ENCODE data around the gene FHOD3. TPM values are rescaled to one million over a fixed set of nuclear protein-coding genes. Genes with fewer than 3 reads are reported as not detected.

FHOD3 gene
- total RNA-seq, 4 donors from 2014 or later: 0.26 to 13.8 (median 4.9) TPM; not detected in 1

GRCh38 chr18:36386150-36386920 lies 88.8 kb downstream of the FHOD3 start:
- no peaks in the 10 kb centered on the region for H3K27me3 ChIP-seq
- no peaks in the 10 kb centered on the region for H3K36me3 ChIP-seq
- no peaks in the 10 kb centered on the region for H3K4me1 ChIP-seq
- no peak overlapping the region for H3K4me3 ChIP-seq
- H3K9me3 ChIP-seq: no peaks in the 10 kb centered on the region
- intact Hi-C loops (cut with DNase I; ENCODE audit: low total_unique reads): no loop called here
- TF ChIP-seq, protein P1, sequence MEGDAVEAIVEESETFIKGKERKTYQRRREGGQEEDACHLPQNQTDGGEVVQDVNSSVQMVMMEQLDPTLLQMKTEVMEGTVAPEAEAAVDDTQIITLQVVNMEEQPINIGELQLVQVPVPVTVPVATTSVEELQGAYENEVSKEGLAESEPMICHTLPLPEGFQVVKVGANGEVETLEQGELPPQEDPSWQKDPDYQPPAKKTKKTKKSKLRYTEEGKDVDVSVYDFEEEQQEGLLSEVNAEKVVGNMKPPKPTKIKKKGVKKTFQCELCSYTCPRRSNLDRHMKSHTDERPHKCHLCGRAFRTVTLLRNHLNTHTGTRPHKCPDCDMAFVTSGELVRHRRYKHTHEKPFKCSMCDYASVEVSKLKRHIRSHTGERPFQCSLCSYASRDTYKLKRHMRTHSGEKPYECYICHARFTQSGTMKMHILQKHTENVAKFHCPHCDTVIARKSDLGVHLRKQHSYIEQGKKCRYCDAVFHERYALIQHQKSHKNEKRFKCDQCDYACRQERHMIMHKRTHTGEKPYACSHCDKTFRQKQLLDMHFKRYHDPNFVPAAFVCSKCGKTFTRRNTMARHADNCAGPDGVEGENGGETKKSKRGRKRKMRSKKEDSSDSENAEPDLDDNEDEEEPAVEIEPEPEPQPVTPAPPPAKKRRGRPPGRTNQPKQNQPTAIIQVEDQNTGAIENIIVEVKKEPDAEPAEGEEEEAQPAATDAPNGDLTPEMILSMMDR (IDR thresholded peaks at IDR 0.05): no peak
- TF ChIP-seq POLR2A (IDR thresholded peaks at IDR 0.05): no peak
- DNase-seq: no peak
- no peak overlapping the region for H3K27ac ChIP-seq

DNA sequence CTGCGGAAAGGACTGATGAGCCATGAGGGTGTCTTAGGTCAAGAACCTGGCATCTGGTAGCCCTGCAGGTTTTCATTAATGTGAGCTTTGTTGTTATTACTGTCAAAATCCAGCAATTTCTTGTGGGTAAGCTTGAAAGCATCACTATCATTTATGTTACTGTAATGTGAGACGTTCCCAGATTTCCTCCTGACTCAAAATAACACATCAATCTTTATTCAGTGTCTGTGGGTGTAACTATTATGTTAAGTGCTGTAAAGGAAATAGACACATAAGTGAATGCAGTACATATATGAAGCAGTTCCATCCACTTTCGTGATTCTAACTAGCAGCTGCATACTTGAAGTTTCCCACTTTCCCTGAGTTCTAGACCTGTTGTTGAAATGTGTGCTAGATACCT lies 89.8 kb downstream of the FHOD3 start:
- no peak overlapping the region for H3K27ac ChIP-seq
- H3K4me3 ChIP-seq: no peak overlapping the region
- H3K4me1 ChIP-seq: no peaks in the 10 kb centered on the region
- TF ChIP-seq, protein P1 (IDR thresholded peaks at IDR 0.05): no peak
- no peak for TF ChIP-seq POLR2A (IDR thresholded peaks at IDR 0.05)
- no peaks in the 10 kb centered on the region for H3K9me3 ChIP-seq
- H3K27me3 ChIP-seq: no peaks in the 10 kb centered on the region
- intact Hi-C loops (cut with DNase I; ENCODE audit: low total_unique reads): no loop called here
- no peaks in the 10 kb centered on the region for H3K36me3 ChIP-seq
- no peak for DNase-seq

- no peak for TF ChIP-seq POLR2A (IDR thresholded peaks at IDR 0.05)
- TF ChIP-seq, protein P1 (IDR thresholded peaks at IDR 0.05): no peak
- Histone ChIP-seq H3K27me3 (no peaks in the 10 kb centered on the region), H3K9me3 (no peaks in the 10 kb centered on the region), H3K4me3 (no peak overlapping the region), H3K27ac (no peak overlapping the region), H3K4me1 (no peaks in the 10 kb centered on the region), H3K36me3 (no peaks in the 10 kb centered on the region)
- intact Hi-C loops (cut with DNase I; ENCODE audit: low total_unique reads): no loop called here
- no peak for DNase-seq
Observed at GRCh38 chr18:36388310-36388709, 90.8 kb downstream of the FHOD3 start.

DNA sequence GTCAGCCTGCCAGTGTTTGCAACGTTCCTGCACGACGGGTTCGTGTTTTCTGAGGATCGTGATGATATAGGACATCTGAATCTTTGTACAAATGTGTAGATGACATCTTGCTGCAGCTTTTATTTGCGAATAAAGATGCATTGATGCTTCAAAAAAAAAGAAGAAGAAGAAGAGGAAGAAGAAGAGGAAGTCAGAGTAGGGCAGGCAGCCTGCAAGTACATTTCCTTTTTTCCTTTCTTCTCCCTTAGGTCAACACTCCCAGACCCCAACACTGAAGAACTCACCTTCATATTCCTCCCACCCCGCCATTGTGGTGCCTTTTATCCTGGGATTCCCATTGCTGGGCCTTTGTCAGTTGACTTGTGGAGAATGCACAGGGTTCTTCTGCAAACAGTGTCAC lies 91.5 kb downstream of the FHOD3 start:
- no peak for TF ChIP-seq POLR2A (IDR thresholded peaks at IDR 0.05)
- TF ChIP-seq, protein P1 (IDR thresholded peaks at IDR 0.05): no peak
- no peak for DNase-seq
- H3K36me3 ChIP-seq: no peaks in the 10 kb centered on the region
- H3K27me3 ChIP-seq: no peaks in the 10 kb centered on the region
- H3K9me3 ChIP-seq: no peaks in the 10 kb centered on the region
- H3K27ac ChIP-seq: no peak overlapping the region
- no peak overlapping the region for H3K4me3 ChIP-seq
- no peaks in the 10 kb centered on the region for H3K4me1 ChIP-seq
- intact Hi-C loops (cut with DNase I; ENCODE audit: low total_unique reads): no loop called here

GRCh38 chr18:36389811-36390581 lies 92.5 kb downstream of the FHOD3 start:
- H3K36me3 ChIP-seq: no peaks in the 10 kb centered on the region
- no peak overlapping the region for H3K4me3 ChIP-seq
- H3K4me1 ChIP-seq: no peaks in the 10 kb centered on the region
- H3K9me3 ChIP-seq: no peaks in the 10 kb centered on the region
- no peaks in the 10 kb centered on the region for H3K27me3 ChIP-seq
- intact Hi-C loops (cut with DNase I; ENCODE audit: low total_unique reads): no loop called here
- DNase-seq: no peak
- TF ChIP-seq, protein P1 (IDR thresholded peaks at IDR 0.05): no peak
- no peak for TF ChIP-seq POLR2A (IDR thresholded peaks at IDR 0.05)
- no peak overlapping the region for H3K27ac ChIP-seq

Data from uterus (tissue), 4 donors.